ENCODE results near the gene IL12RB2. TPM values are rescaled to one million over a fixed set of nuclear protein-coding genes. Genes with fewer than 3 reads are reported as not detected.

IL12RB2 gene
- total RNA-seq, 1 experiment from 2014 or later: not detected

GRCh38 chr1:67437961-67438360, 130.3 kb downstream of the IL12RB2 start:
- Histone ChIP-seq H3K79me2 (ENCODE audit: low read length) (no peaks in the 10 kb centered on the region), H4K20me1 (ENCODE audit: low read length) (no peaks in the 10 kb centered on the region), H3F3A (ENCODE audit: low read length, unreplicated experiment) (no peaks in the 10 kb centered on the region), H3K9me3 (ENCODE audit: low read length) (no peaks in the 10 kb centered on the region), H3K9me2 (replicated peaks; ENCODE audit: low read length) (no peaks in the 10 kb centered on the region), H3K36me3 (ENCODE audit: low read depth, low read length) (no peaks in the 10 kb centered on the region), H3K27me3 (ENCODE audit: low read length) (no peaks in the 10 kb centered on the region), H2AFZ (ENCODE audit: low read length) (no peak overlapping the region), H3K9ac (ENCODE audit: low read length) (no peak overlapping the region), H3K4me3 (ENCODE audit: low read length) (no peak overlapping the region), H3K4me1 (ENCODE audit: insufficient read depth, low read length) (no peaks in the 10 kb centered on the region), H3K4me2 (ENCODE audit: low read length) (no peak overlapping the region), H3K27ac (ENCODE audit: low read length) (no peak overlapping the region)
- DNase-seq (no peak), ATAC-seq (no peak)
- CTCF ChIA-PET: no interaction called here
- no TSS peak for BruUV-seq (replicated peaks)
- intact Hi-C loops (cut with micrococcal nuclease): no loop called here
- POLR2A ChIA-PET (ENCODE audit: unreplicated experiment): no interaction called here
- TF ChIP-seq EZH2 (IDR thresholded peaks at IDR 0.05; ENCODE audit: low read length, unreplicated experiment): no peak

DNA sequence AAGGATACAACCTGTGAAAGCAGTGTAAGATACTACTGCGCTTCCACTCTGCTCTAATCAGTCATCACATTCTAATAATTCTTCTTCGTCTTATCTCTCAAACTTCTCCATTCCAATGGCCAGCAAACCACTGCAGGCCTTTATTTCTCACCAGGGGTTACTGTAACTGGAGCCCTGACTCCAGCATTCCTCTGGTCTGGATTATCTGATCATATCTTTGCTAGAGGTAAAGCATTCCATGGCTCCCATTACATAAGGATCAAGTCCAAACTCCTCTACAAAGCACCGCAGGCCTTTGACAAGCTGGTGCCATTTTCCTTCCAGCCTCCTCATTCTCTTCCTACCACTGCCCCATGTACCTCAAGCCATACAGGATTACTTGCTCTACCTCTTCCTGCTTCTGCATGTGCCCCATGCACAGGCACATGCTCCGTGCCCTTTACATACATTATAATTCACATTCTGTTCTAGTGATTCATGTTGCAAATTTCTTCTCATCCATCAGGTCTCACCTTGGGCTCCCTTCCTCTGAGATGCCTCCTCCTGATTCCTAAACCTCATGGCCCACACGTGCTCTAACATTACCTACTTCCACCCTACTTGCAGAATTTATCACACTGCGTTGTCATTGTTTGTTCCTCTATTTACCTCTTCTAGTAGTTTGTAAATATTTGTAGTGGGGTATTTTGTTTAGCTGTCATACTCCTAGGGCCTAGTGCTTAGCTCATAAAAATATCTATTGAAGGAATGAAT, 131.8 kb downstream of the IL12RB2 start:
- ATAC-seq (no peak), DNase-seq (no peak)
- POLR2A ChIA-PET (ENCODE audit: unreplicated experiment): no interaction called here
- no peaks in the 10 kb centered on the region for H4K20me1 ChIP-seq (ENCODE audit: low read length)
- H3F3A ChIP-seq (ENCODE audit: low read length, unreplicated experiment): no peaks in the 10 kb centered on the region
- no peaks in the 10 kb centered on the region for H3K9me3 ChIP-seq (ENCODE audit: low read length)
- CTCF ChIA-PET: no interaction called here
- H2AFZ ChIP-seq (ENCODE audit: low read length): no peak overlapping the region
- no peak for TF ChIP-seq EZH2 (IDR thresholded peaks at IDR 0.05; ENCODE audit: low read length, unreplicated experiment)
- no peak for TF ChIP-seq EZH2phosphoT487 (IDR thresholded peaks at IDR 0.05; ENCODE audit: borderline replicate concordance, low read length)
- TF ChIP-seq CTCF (conservative IDR thresholded peaks at IDR 0.05; ENCODE audit: low read depth, low read length): no peak
- H3K4me1 ChIP-seq (ENCODE audit: insufficient read depth, low read length): no peaks in the 10 kb centered on the region
- H3K79me2 ChIP-seq (ENCODE audit: low read length): no peaks in the 10 kb centered on the region
- no peak overlapping the region for H3K9ac ChIP-seq (ENCODE audit: low read length)
- no peak overlapping the region for H3K27ac ChIP-seq (ENCODE audit: low read length)
- no peak overlapping the region for H3K4me2 ChIP-seq (ENCODE audit: low read length)
- no TSS peak for BruUV-seq (replicated peaks)
- no peak overlapping the region for H3K4me3 ChIP-seq (ENCODE audit: low read length)
- no peaks in the 10 kb centered on the region for H3K36me3 ChIP-seq (ENCODE audit: low read depth, low read length)
- no peaks in the 10 kb centered on the region for H3K27me3 ChIP-seq (ENCODE audit: low read length)
- no peaks in the 10 kb centered on the region for H3K9me2 ChIP-seq (replicated peaks; ENCODE audit: low read length)
- intact Hi-C loops (cut with micrococcal nuclease): no loop called here

GRCh38 chr1:67440339-67440738, 132.7 kb downstream of the IL12RB2 start:
- Histone ChIP-seq H3K27ac (ENCODE audit: low read length) (no peak overlapping the region), H3K4me3 (ENCODE audit: low read length) (no peak overlapping the region), H4K20me1 (ENCODE audit: low read length) (no peaks in the 10 kb centered on the region), H2AFZ (ENCODE audit: low read length) (no peak overlapping the region), H3K4me1 (ENCODE audit: insufficient read depth, low read length) (no peaks in the 10 kb centered on the region), H3K79me2 (ENCODE audit: low read length) (no peaks in the 10 kb centered on the region), H3K9me2 (replicated peaks; ENCODE audit: low read length) (no peaks in the 10 kb centered on the region), H3K9ac (ENCODE audit: low read length) (no peak overlapping the region), H3K4me2 (ENCODE audit: low read length) (no peak overlapping the region), H3K27me3 (ENCODE audit: low read length) (no peaks in the 10 kb centered on the region), H3F3A (ENCODE audit: low read length, unreplicated experiment) (no peaks in the 10 kb centered on the region), H3K9me3 (ENCODE audit: low read length) (no peaks in the 10 kb centered on the region), H3K36me3 (ENCODE audit: low read depth, low read length) (no peaks in the 10 kb centered on the region)
- no peak for DNase-seq
- ATAC-seq: no peak
- no peak for TF ChIP-seq CTCF (conservative IDR thresholded peaks at IDR 0.05; ENCODE audit: low read depth, low read length)
- TF ChIP-seq EZH2phosphoT487 (IDR thresholded peaks at IDR 0.05; ENCODE audit: borderline replicate concordance, low read length): no peak
- TF ChIP-seq EZH2 (IDR thresholded peaks at IDR 0.05; ENCODE audit: low read length, unreplicated experiment): no peak
- no TSS peak for BruUV-seq (replicated peaks)
- intact Hi-C loops (cut with micrococcal nuclease): no loop called here
- POLR2A ChIA-PET (ENCODE audit: unreplicated experiment): no interaction called here
- CTCF ChIA-PET: interaction anchor here (0.6 kb wide), 1 partner anchor 227 kb away, joined by 4 read pairs; no protein-coding TSS in a partner anchor
